ENCODE results near the gene TMEM88. TPM values are rescaled to one million over a fixed set of nuclear protein-coding genes. Genes with fewer than 3 reads are reported as not detected.

The TMEM88 gene
- total RNA-seq, 2 donors from 2014 or later = 1.6 to 3.2 TPM

GRCh38 chr17:7836596-7837407, 18.1 kb upstream of the TMEM88 start:
- H3K27ac Mint-ChIP-seq = peak overlapping the region; percentile 98
- peak overlapping the region; percentile 83 for H3K4me3 Mint-ChIP-seq
- H3K27me3 Mint-ChIP-seq = no peaks in the 10 kb centered on the region
- H3K9me3 Mint-ChIP-seq = no peaks in the 10 kb centered on the region
- peaks cover 59% of the 10 kb centered on the region for H3K36me3 Mint-ChIP-seq (ENCODE audit: low read depth)
- peaks cover 44% of the 10 kb centered on the region for H3K4me1 Mint-ChIP-seq
- no peak for ATAC-seq (replicated peaks)

GRCh38 chr17:7837408-7838088, 17.3 kb upstream of the TMEM88 start:
- peaks cover 67% of the 10 kb centered on the region for H3K36me3 Mint-ChIP-seq (ENCODE audit: low read depth)
- peak overlapping the region; percentile 98 for H3K27ac Mint-ChIP-seq
- no peaks in the 10 kb centered on the region for H3K9me3 Mint-ChIP-seq
- H3K4me1 Mint-ChIP-seq = peaks cover 44% of the 10 kb centered on the region
- peak overlapping the region; percentile 83 for H3K4me3 Mint-ChIP-seq
- no peak for ATAC-seq (replicated peaks)
- no peaks in the 10 kb centered on the region for H3K27me3 Mint-ChIP-seq

- peak overlapping the region; percentile 83 for H3K4me3 Mint-ChIP-seq
- ATAC-seq (replicated peaks) = no peak
- H3K9me3 Mint-ChIP-seq = no peaks in the 10 kb centered on the region
- no peaks in the 10 kb centered on the region for H3K27me3 Mint-ChIP-seq
- H3K27ac Mint-ChIP-seq = peak overlapping the region; percentile 98
- peaks cover 74% of the 10 kb centered on the region for H3K36me3 Mint-ChIP-seq (ENCODE audit: low read depth)
- H3K4me1 Mint-ChIP-seq = peaks cover 42% of the 10 kb centered on the region
These were observed 16.5 kb upstream of the TMEM88 start for GRCh38 chr17:7838090-7839075.

- Mint-ChIP-seq H3K4me1 (peaks cover 39% of the 10 kb centered on the region), H3K4me3 (peak overlapping the region; percentile 83), H3K27ac (peak overlapping the region; percentile 79)
These were observed 15.5 kb upstream of the TMEM88 start for GRCh38 chr17:7839190-7839875.

GRCh38 chr17:7839876-7840261, 15.0 kb upstream of the TMEM88 start:
- peak overlapping the region; percentile 83 for H3K4me3 Mint-ChIP-seq

More at GRCh38 chr17:7839190-7839875, 15.5 kb upstream of the TMEM88 start:
- Mint-ChIP-seq H3K36me3 (ENCODE audit: low read depth) (peaks cover 83% of the 10 kb centered on the region), H3K27me3 (no peaks in the 10 kb centered on the region), H3K9me3 (no peaks in the 10 kb centered on the region)
- ATAC-seq (replicated peaks) = no peak

GRCh38 chr17:7840441-7840840, 14.4 kb upstream of the TMEM88 start:
- Mint-ChIP-seq H3K4me3 (peak overlapping the region; percentile 83), H3K9me3 (no peaks in the 10 kb centered on the region), H3K36me3 (ENCODE audit: low read depth) (peaks cover 85% of the 10 kb centered on the region), H3K4me1 (peaks cover 39% of the 10 kb centered on the region), H3K27me3 (no peaks in the 10 kb centered on the region), H3K27ac (peak overlapping the region; percentile 93)
- ATAC-seq (replicated peaks) = no peak

More at GRCh38 chr17:7839876-7840261, 15.0 kb upstream of the TMEM88 start:
- H3K27me3 Mint-ChIP-seq = no peaks in the 10 kb centered on the region
- no peak for ATAC-seq (replicated peaks)
- peak overlapping the region; percentile 93 for H3K27ac Mint-ChIP-seq
- H3K36me3 Mint-ChIP-seq (ENCODE audit: low read depth) = peaks cover 85% of the 10 kb centered on the region
- peaks cover 39% of the 10 kb centered on the region for H3K4me1 Mint-ChIP-seq
- H3K9me3 Mint-ChIP-seq = no peaks in the 10 kb centered on the region

GRCh38 chr17:7840875-7841274, 14.0 kb upstream of the TMEM88 start:
- Mint-ChIP-seq H3K27me3 (no peaks in the 10 kb centered on the region), H3K27ac (peak overlapping the region; percentile 93), H3K36me3 (ENCODE audit: low read depth) (peaks cover 88% of the 10 kb centered on the region), H3K4me3 (peak overlapping the region; percentile 83), H3K4me1 (peaks cover 44% of the 10 kb centered on the region), H3K9me3 (no peaks in the 10 kb centered on the region)
- no peak for ATAC-seq (replicated peaks)

- H3K9me3 Mint-ChIP-seq = no peaks in the 10 kb centered on the region
- H3K4me3 Mint-ChIP-seq = peak overlapping the region; percentile 83
- H3K4me1 Mint-ChIP-seq = peaks cover 46% of the 10 kb centered on the region
- peak; percentile 61 for ATAC-seq (replicated peaks)
- H3K27ac Mint-ChIP-seq = peak overlapping the region; percentile 93
- no peaks in the 10 kb centered on the region for H3K27me3 Mint-ChIP-seq
- peaks cover 88% of the 10 kb centered on the region for H3K36me3 Mint-ChIP-seq (ENCODE audit: low read depth)
These were observed 13.4 kb upstream of the TMEM88 start for GRCh38 chr17:7841396-7841914.

- no peaks in the 10 kb centered on the region for H3K9me3 Mint-ChIP-seq
- peak overlapping the region; percentile 83 for H3K4me3 Mint-ChIP-seq
- peak; percentile 25 for ATAC-seq (replicated peaks)
- peaks cover 91% of the 10 kb centered on the region for H3K36me3 Mint-ChIP-seq (ENCODE audit: low read depth)
- no peaks in the 10 kb centered on the region for H3K27me3 Mint-ChIP-seq
- H3K27ac Mint-ChIP-seq = peak overlapping the region; percentile 93
- H3K4me1 Mint-ChIP-seq = peaks cover 46% of the 10 kb centered on the region
These were observed 12.9 kb upstream of the TMEM88 start for GRCh38 chr17:7841915-7842379.

GRCh38 chr17:7842380-7843256, 12.2 kb upstream of the TMEM88 start:
- Mint-ChIP-seq H3K36me3 (ENCODE audit: low read depth) (peaks cover 91% of the 10 kb centered on the region), H3K27ac (peak overlapping the region; percentile 93), H3K4me3 (peak overlapping the region; percentile 83)

GRCh38 chr17:7843257-7843535, 11.7 kb upstream of the TMEM88 start:
- no peaks in the 10 kb centered on the region for H3K27me3 Mint-ChIP-seq
- H3K27ac Mint-ChIP-seq = peak overlapping the region; percentile 93
- ATAC-seq (replicated peaks) = peak; percentile 1
- peaks cover 92% of the 10 kb centered on the region for H3K36me3 Mint-ChIP-seq (ENCODE audit: low read depth)
- peaks cover 37% of the 10 kb centered on the region for H3K4me1 Mint-ChIP-seq
- no peaks in the 10 kb centered on the region for H3K9me3 Mint-ChIP-seq
- H3K4me3 Mint-ChIP-seq = peak overlapping the region; percentile 83

More at GRCh38 chr17:7842380-7843256, 12.2 kb upstream of the TMEM88 start:
- H3K4me1 Mint-ChIP-seq = peaks cover 39% of the 10 kb centered on the region
- peak; percentile 62 for ATAC-seq (replicated peaks)
- no peaks in the 10 kb centered on the region for H3K27me3 Mint-ChIP-seq
- no peaks in the 10 kb centered on the region for H3K9me3 Mint-ChIP-seq

GRCh38 chr17:7843536-7844291, 11.2 kb upstream of the TMEM88 start:
- Mint-ChIP-seq H3K27me3 (no peaks in the 10 kb centered on the region), H3K4me3 (peak overlapping the region; percentile 83), H3K9me3 (no peaks in the 10 kb centered on the region), H3K4me1 (peaks cover 32% of the 10 kb centered on the region), H3K27ac (peak overlapping the region; percentile 93), H3K36me3 (ENCODE audit: low read depth) (peaks cover 95% of the 10 kb centered on the region)
- ATAC-seq (replicated peaks) = peak; percentile 13
